BLaER1 (cell line): ENCODE measurements around the gene LSM14B.

ENCODE experiments used
- H3K27ac ChIP-seq: shearing (Covaris generic); formaldehyde crosslinking; 2 replicates; pipeline ENCODE4 v1.8.1; 2022
- H3K27me3 ChIP-seq: shearing (Covaris generic); formaldehyde crosslinking; 2 replicates; pipeline ENCODE4 v1.8.1; 2022
- H3K36me3 ChIP-seq: shearing (Covaris generic); formaldehyde crosslinking; 2 replicates; pipeline ENCODE4 v1.8.1; 2022
- H3K4me1 ChIP-seq: shearing (Covaris generic); formaldehyde crosslinking; 2 replicates; pipeline ENCODE4 v1.8.1; 2022
- H3K4me2 ChIP-seq: shearing (Covaris generic); formaldehyde crosslinking; 2 replicates; pipeline ENCODE4 v1.8.1; 2022
- H3K4me3 ChIP-seq: shearing (Covaris generic); formaldehyde crosslinking; 2 replicates; pipeline ENCODE4 v1.8.1; 2022
- H3K9ac ChIP-seq: shearing (Covaris generic); formaldehyde crosslinking; 2 replicates; pipeline ENCODE4 v1.8.1; 2022
- H3K9me3 ChIP-seq: shearing (Covaris generic); formaldehyde crosslinking; 2 replicates; pipeline ENCODE4 v1.8.1; 2022
- H4K20me1 ChIP-seq: shearing (Covaris generic); formaldehyde crosslinking; 2 replicates; pipeline ENCODE4 v1.8.1; 2022
- Cebpa-rat ChIP-seq: shearing (Covaris generic); IDR thresholded peaks from 2 replicates; pipeline ENCODE4 v1.8.1; 2022

Gene LSM14B

GRCh38 chr20:62151835-62152364 is 29.6 kb downstream of the LSM14B start:
- H3K4me2 ChIP-seq = no peak overlapping the region
- H4K20me1 ChIP-seq = peaks cover 100% of the 10 kb centered on the region
- H3K4me1 ChIP-seq = peaks cover 27% of the 10 kb centered on the region
- H3K9ac ChIP-seq = no peak overlapping the region
- no peaks in the 10 kb centered on the region for H3K27me3 ChIP-seq
- no peak for TF ChIP-seq Cebpa-rat
- H3K36me3 ChIP-seq = peaks cover 60% of the 10 kb centered on the region
- peaks cover 19% of the 10 kb centered on the region for H3K9me3 ChIP-seq
- H3K27ac ChIP-seq = no peak overlapping the region
- H3K4me3 ChIP-seq = no peak overlapping the region

- TF ChIP-seq Cebpa-rat = no peak
- peak overlapping the region; percentile 12 for H3K9ac ChIP-seq
- peak overlapping the region; percentile 50; the same call in 1 of the 2 replicates for H3K27ac ChIP-seq
- H4K20me1 ChIP-seq = peaks cover 93% of the 10 kb centered on the region
- no peak overlapping the region for H3K4me3 ChIP-seq
- peaks cover 56% of the 10 kb centered on the region for H3K4me1 ChIP-seq
- H3K9me3 ChIP-seq = peaks cover 19% of the 10 kb centered on the region
- H3K4me2 ChIP-seq = peak overlapping the region; percentile 80
- no peaks in the 10 kb centered on the region for H3K27me3 ChIP-seq
- H3K36me3 ChIP-seq = peaks cover 68% of the 10 kb centered on the region
Observed at GRCh38 chr20:62155428-62156253, 33.4 kb downstream of the LSM14B start.

- Histone ChIP-seq H4K20me1 (peaks cover 90% of the 10 kb centered on the region), H3K27ac (peak overlapping the region; percentile 50; the same call in 1 of the 2 replicates), H3K9me3 (peaks cover 19% of the 10 kb centered on the region)
Observed at GRCh38 chr20:62156254-62156556, 33.9 kb downstream of the LSM14B start.

GRCh38 chr20:62156592-62157386 is 34.5 kb downstream of the LSM14B start:
- Histone ChIP-seq H3K4me1 (peaks cover 56% of the 10 kb centered on the region), H3K9me3 (peaks cover 19% of the 10 kb centered on the region), H3K9ac (peak overlapping the region; percentile 11; the same call in 1 of the 2 replicates), H3K4me3 (no peak overlapping the region), H3K36me3 (peaks cover 68% of the 10 kb centered on the region), H3K27ac (peak overlapping the region; percentile 50), H3K27me3 (no peaks in the 10 kb centered on the region), H3K4me2 (peak overlapping the region; percentile 80), H4K20me1 (peaks cover 90% of the 10 kb centered on the region)
- no peak for TF ChIP-seq Cebpa-rat

More at GRCh38 chr20:62156254-62156556, 33.9 kb downstream of the LSM14B start:
- Histone ChIP-seq H3K27me3 (no peaks in the 10 kb centered on the region), H3K4me2 (peak overlapping the region; percentile 80), H3K36me3 (peaks cover 68% of the 10 kb centered on the region), H3K4me3 (no peak overlapping the region), H3K9ac (peak overlapping the region; percentile 12; the same call in 1 of the 2 replicates), H3K4me1 (peaks cover 56% of the 10 kb centered on the region)
- no peak for TF ChIP-seq Cebpa-rat

GRCh38 chr20:62157387-62158087 is 35.3 kb downstream of the LSM14B start:
- Histone ChIP-seq H4K20me1 (peaks cover 85% of the 10 kb centered on the region), H3K27ac (peak overlapping the region; percentile 10; the same call in 1 of the 2 replicates), H3K27me3 (no peaks in the 10 kb centered on the region), H3K4me3 (no peak overlapping the region), H3K4me2 (peak overlapping the region; percentile 80), H3K9me3 (peaks cover 12% of the 10 kb centered on the region), H3K4me1 (peaks cover 56% of the 10 kb centered on the region), H3K9ac (no peak overlapping the region), H3K36me3 (peaks cover 68% of the 10 kb centered on the region)
- TF ChIP-seq Cebpa-rat = no peak

GRCh38 chr20:62158088-62158400 is 35.8 kb downstream of the LSM14B start:
- peaks cover 68% of the 10 kb centered on the region for H3K36me3 ChIP-seq
- peaks cover 79% of the 10 kb centered on the region for H4K20me1 ChIP-seq
- no peaks in the 10 kb centered on the region for H3K27me3 ChIP-seq

GRCh38 chr20:62158541-62158940 is 36.3 kb downstream of the LSM14B start:
- Histone ChIP-seq H3K9ac (peak overlapping the region; percentile 61), H3K27ac (peak overlapping the region; percentile 30)

More at GRCh38 chr20:62158088-62158400, 35.8 kb downstream of the LSM14B start:
- Histone ChIP-seq H3K4me2 (peak overlapping the region; percentile 80), H3K4me1 (peaks cover 56% of the 10 kb centered on the region), H3K27ac (no peak overlapping the region), H3K9ac (no peak overlapping the region), H3K9me3 (peaks cover 7% of the 10 kb centered on the region), H3K4me3 (no peak overlapping the region)
- no peak for TF ChIP-seq Cebpa-rat

GRCh38 chr20:62159052-62159451 is 36.8 kb downstream of the LSM14B start:
- peaks cover 56% of the 10 kb centered on the region for H3K4me1 ChIP-seq
- no peaks in the 10 kb centered on the region for H3K9me3 ChIP-seq
- no peaks in the 10 kb centered on the region for H3K27me3 ChIP-seq
- peak overlapping the region; percentile 61 for H3K9ac ChIP-seq
- H3K27ac ChIP-seq = peak overlapping the region; percentile 30
- TF ChIP-seq Cebpa-rat = no peak
- peaks cover 68% of the 10 kb centered on the region for H3K36me3 ChIP-seq
- H4K20me1 ChIP-seq = peaks cover 69% of the 10 kb centered on the region
- H3K4me3 ChIP-seq = no peak overlapping the region
- peak overlapping the region; percentile 80 for H3K4me2 ChIP-seq

More at GRCh38 chr20:62158541-62158940, 36.3 kb downstream of the LSM14B start:
- no peak for TF ChIP-seq Cebpa-rat
- no peaks in the 10 kb centered on the region for H3K27me3 ChIP-seq
- peaks cover 68% of the 10 kb centered on the region for H3K36me3 ChIP-seq
- peak overlapping the region; percentile 80 for H3K4me2 ChIP-seq
- no peak overlapping the region for H3K4me3 ChIP-seq
- peaks cover 56% of the 10 kb centered on the region for H3K4me1 ChIP-seq
- peaks cover 2% of the 10 kb centered on the region for H3K9me3 ChIP-seq
- peaks cover 74% of the 10 kb centered on the region for H4K20me1 ChIP-seq

GRCh38 chr20:62159839-62160238 is 37.6 kb downstream of the LSM14B start:
- H3K9me3 ChIP-seq = no peaks in the 10 kb centered on the region
- H3K36me3 ChIP-seq = peaks cover 68% of the 10 kb centered on the region
- no peak overlapping the region for H3K9ac ChIP-seq
- no peak overlapping the region for H3K4me2 ChIP-seq
- H3K4me1 ChIP-seq = peaks cover 50% of the 10 kb centered on the region
- TF ChIP-seq Cebpa-rat = no peak
- no peaks in the 10 kb centered on the region for H3K27me3 ChIP-seq
- no peak overlapping the region for H3K4me3 ChIP-seq
- H3K27ac ChIP-seq = no peak overlapping the region
- H4K20me1 ChIP-seq = peaks cover 66% of the 10 kb centered on the region
